22Rv1 (cell line): ENCODE results near the gene FHL3.

Experiments
- H3K27ac ChIP-seq: fragments of 450-650 bp; 2 replicates; pipeline ENCODE4 v1.5.1; 2017
- CTCF ChIP-seq: fragments of 450-650 bp; IDR thresholded peaks from 2 replicates; pipeline ENCODE4 v1.5.1; 2017; ENCODE audit warnings: mild to moderate bottlenecking
- ZFX ChIP-seq: fragments of 450-650 bp; IDR thresholded peaks from 2 replicates; pipeline ENCODE4 v1.6.1; 2017; ENCODE audit warnings: antibody characterized with exemption, borderline replicate concordance

The FHL3 gene

GRCh38 chr1:37954316-37954971 lies 50.9 kb downstream of the FHL3 start:
- H3K27ac ChIP-seq, result no peak overlapping the region
- TF ChIP-seq CTCF, result no peak
- no peak for TF ChIP-seq ZFX

- no peak overlapping the region for H3K27ac ChIP-seq
- TF ChIP-seq ZFX (no peak), CTCF (no peak)
These were observed 52.6 kb downstream of the FHL3 start for GRCh38 chr1:37952738-37953137.

- no peak for TF ChIP-seq ZFX
- TF ChIP-seq CTCF, result no peak
- no peak overlapping the region for H3K27ac ChIP-seq
These were observed 53.3 kb downstream of the FHL3 start for GRCh38 chr1:37951783-37952624.

GRCh38 chr1:37951041-37951782 lies 54.1 kb downstream of the FHL3 start:
- TF ChIP-seq CTCF (no peak), ZFX (no peak)
- no peak overlapping the region for H3K27ac ChIP-seq

GRCh38 chr1:37949524-37950152 lies 55.7 kb downstream of the FHL3 start:
- no peak overlapping the region for H3K27ac ChIP-seq

GRCh38 chr1:37948841-37949240 lies 56.5 kb downstream of the FHL3 start:
- no peak overlapping the region for H3K27ac ChIP-seq
- TF ChIP-seq CTCF (no peak), ZFX (no peak)

More at GRCh38 chr1:37949524-37950152, 55.7 kb downstream of the FHL3 start:
- no peak for TF ChIP-seq ZFX
- TF ChIP-seq CTCF, result no peak
